HPDE6-E6E7 (cell line): ENCODE data around the gene SLC5A10.
A peak's percentile ranks its signal among the peaks of the same experiment; 100 is the strongest.

Experiments used
- DNase-seq: peaks from one replicate; pipeline ENCODE4 v3.0.0; 2011; ENCODE audit warnings: missing footprints; ENCODE audit errors: extremely low spot score

SLC5A10 gene

DNA sequence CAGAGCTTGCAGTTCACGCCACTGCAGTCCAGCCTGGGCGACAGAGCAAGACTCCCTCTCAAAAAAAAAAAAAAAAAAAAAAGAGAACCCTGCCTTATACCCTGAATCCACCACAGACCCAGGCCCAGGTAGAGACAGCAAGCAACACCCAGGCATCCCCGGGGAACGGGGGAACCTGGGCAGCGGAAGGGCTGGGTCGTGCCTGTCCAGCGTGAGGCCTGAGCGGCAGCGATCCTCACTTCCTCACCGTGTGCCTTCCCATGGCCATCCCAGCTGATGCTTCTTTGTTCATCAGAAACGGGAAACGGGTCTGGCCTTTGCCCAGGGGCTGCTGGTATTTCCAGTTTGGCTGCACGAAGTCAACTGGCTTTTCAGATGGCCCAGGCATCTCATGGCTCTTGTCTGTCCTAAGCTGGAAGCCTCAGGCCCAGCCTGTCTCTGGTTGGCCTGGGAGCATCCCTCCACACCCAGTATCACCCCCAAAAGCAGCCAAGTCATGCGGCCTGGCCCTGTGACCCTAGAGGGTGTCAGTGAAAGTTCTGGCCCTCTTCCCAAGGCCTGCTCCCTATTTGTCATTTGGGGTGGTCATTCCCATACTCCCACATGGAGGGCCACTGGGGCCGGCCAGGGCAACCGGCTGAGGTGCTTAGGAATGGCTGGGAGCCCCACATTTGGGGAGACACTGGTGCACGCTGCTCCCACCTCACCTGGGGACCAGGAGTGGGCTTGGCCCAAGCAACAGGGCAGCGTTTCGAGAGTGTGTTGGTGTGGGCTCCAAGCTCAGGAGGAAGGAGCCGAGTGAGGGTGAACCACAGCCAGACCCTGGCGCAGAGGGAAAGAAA is 32.5 kb downstream of the SLC5A10 start:
- DNase-seq, result no peak

DNA sequence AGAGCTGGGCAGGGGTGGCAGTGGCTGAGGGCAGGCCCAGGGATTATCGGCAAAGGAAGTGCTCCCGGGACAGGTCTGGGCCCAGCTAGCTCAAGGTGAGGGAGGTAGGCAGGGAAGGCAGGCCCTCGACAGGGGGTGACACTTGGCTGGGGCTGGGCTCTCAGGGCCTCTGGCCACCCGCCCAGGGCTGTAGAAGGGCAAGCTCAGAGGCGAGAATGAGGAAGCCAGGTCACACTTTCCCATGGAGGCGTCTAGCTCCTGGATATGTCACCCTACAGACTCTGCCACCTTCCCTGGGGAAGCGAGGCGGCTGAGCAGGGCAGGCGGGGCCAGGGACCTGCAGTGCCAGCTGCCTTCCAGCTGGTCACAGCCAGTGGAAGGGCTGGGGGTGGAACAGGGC is 33.5 kb downstream of the SLC5A10 start:
- DNase-seq, result no peak

DNA sequence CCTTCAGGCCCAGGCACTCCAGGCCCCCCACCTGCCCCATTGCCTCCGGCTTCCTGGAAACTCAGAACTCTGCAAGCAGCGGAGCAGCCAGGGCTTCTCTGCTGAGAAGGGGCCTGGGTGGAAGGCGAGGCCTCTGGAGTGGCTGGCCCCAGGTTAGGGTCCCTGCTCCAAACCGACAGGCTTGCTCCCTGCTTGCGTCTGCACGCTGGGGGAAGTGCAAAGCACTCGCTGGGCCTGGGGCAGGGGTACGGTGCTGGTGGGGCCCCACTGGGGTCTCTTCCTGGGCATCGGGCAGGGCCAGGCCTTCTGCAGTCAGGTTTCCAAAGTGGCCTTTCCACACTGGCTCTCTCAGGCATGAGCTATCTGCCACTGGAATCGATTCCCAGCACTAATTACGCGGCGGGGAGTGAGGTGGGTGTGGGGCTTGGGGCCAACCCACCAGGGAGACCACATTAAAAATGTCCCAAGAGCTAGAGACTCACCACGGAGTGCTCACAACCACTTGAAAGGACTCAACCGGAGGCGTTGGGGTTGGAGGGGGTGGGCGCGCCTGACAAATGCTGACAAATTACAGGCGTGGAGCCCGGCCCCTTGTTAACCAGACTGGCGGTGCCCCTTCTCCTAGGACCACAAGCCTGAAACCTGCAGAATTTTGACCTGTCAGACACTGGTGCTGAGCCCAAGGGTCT is 34.7 kb downstream of the SLC5A10 start:
- no peak for DNase-seq

DNA sequence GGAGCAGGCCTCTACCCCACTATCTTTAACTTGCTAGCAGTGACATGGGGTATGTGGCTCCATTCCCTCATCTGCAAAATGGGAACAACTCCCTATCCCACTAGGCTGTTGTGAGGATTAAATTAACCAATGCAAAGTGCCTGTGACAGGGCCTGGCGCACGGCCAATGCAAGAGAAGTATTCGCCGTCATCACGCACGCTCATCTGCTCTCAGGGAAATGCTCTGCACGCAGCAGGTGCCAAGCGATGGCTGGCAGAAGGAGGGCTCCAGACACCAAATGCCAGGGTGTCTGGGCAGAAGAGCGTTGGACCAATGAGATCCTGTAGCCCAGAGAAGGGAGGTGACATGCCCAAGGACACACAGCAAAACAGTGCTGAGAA is 35.3 kb downstream of the SLC5A10 start:
- no peak for DNase-seq

DNA sequence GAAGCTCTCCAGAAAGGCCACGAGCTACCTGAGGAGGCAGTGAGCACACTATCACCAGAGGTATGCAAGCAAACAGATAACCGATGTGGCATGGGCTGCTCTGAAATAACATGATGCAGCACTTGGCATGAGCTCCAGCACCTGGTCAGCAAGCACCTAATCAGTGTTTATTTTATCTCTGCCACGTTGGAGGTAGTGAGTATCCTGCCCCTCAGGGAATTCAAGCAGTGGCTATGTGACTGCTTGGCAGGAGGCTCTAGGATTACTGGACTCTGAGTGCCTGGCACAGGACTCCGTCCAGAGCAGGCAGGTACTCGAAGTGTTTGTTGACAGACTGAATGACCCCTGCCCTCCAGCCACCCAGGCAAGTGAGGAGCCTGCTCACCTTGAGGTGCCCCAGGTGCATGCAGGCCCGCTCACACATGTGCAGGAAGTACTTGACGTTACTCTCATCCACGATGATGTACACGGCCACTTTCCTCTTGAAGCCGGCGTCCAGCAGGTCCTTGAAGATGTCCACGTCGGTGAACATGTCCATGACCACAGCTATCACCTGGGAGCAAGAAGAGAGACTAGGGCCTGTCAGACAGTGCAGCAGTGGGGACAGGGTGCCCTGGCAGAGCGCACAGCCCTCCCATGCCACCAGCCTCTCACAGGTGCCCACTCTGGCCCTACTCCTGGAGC is 36.0 kb downstream of the SLC5A10 start:
- no peak for DNase-seq

DNA sequence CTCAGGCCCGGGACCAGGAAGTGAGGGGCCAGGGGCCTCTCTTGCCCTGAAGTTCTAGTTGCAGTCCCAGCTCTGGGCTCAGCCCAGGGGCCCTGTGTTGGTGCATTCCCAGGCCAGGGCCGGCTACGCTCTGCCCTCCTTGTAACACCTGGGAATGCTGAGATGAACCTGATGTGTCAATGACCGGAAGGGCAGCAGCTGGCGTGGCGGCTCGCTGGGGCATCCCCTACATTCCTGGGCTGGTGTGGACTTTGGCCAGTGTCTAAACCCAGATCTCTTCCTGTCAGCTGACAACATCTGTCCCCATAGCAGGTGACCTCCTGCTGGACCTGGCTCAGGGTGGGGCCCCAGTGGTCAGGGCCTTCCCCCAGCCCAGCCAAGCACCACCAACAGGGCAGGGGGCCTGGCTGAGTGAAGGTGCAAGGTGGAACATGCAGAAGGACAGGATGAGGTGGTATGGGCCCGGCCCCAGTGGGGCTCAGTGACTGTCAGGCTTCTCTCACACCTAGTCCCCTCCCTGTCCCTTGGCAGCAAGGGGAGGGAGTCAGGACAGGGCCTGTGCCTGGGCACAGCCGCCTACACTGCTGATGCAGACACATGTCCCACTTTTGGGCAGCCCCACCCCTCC is 36.7 kb downstream of the SLC5A10 start:
- no peak for DNase-seq

DNA sequence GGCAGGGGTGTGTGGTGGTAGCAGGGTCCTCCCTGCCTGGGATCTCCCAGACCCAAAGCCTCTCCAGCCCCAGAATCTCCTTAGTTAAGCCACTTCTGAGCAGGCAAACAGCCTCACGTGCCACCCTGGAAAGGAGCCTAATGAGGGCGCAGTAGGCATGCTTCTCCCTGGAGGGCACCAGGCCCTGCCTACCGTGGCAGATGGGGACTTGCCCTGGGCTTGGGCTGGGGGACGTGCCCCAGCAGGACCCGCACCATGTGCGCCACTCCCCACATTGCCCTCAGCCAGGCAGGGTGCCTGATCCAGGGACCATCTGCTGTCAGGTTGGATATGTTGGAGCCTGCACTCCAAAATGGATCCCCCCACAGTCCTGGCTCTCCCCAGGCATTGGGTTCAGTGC is 38.4 kb downstream of the SLC5A10 start:
- no peak for DNase-seq

DNA sequence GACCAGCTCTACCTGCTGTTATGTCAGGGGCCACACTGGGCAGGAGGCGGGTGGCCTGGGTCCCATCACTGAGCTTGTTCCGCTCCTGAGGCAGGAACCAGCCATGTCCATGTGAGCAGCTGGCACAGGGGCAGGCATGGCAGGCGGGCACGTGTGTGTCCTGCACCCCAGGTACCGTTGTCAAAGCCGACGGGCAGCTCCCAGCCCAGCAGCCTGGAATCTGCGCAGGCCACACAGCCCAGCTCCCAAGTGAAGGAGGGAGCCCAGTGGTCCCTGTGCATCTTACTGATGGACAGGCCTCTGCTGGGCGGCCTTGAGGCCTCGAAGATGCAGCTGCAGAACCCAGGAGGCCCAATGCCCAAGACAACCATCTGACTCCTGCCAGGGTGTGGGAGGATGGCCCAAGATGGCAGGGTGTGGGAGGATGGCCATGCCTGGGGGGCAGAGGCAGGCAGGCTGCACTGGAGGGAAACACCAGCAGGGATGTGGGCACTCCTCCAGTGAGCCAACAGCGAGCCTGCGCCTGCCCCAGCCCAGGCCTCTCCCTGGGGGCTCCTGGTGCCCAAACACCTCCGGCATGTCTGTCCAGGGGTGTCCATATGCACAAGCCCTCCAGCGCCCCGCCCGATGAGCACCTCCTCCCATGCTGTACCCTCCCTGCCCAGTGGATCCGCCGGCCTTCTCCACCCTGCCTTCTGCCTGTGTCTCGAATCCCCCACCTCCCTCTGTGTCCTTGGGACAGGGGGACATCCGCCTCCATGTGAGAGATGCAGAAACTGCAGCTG is 39.8 kb downstream of the SLC5A10 start:
- no peak for DNase-seq

DNA sequence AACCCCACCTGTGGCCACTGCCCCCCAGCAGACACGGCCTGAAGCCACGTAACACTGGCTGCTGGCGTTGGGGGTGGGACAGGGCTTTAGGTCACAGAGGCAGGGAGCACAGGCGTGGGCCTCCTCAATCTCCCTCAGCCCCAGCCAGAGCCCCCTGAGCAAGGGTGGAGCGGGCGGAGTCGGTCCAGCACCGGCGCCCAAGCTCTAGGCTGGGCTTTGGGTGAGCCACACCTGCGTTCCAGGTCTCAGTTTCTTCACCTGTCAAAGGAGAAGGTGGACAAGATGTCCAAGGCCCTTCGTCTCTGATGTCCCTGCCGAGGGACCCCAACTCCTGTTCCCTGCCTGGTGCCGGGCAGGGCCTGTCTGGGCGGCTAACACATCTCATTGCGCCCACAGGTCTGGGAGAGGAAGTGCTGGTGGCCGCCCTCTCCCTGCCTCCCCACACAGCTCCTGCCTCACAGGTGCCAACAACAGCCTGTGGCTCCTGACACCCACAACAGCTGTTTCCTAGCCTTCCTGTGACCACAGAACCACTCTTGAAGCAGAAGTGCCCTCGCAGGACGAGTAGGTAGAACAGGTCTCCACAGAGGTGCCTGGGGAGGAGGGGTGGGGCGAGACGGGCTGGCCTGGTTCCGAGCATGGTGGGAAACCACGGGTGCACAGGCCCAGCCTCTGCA is 40.6 kb downstream of the SLC5A10 start:
- no peak for DNase-seq

DNA sequence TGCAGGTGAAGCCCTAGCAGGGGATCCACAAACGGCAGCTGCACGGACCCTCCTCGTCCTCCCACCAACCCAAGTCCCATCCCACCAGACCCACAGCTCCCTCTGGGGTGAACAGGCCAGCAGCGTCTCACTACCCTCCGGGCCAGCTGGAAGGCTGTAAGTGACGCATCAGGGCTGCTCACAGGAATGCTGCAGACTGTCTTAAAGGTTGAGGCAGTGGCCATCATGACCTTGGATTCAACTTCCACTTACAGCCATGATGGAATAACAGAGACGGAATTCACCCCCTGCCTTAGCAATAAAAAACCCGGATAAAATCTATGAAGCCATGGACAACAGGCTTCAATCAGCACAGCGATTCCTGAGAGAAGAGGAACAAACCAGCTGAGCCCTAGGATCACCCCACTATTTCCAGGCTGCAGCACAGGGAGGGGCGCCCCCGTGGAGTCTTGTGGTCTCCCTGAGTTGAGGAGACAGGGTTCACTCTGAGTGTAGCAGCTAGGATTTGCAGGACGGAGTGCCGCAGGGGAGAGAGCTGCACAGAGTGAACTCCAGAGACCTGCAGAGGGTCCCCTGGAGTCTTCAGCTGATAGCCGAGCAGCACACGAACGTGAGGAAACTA is 42.1 kb downstream of the SLC5A10 start:
- no peak for DNase-seq

DNA sequence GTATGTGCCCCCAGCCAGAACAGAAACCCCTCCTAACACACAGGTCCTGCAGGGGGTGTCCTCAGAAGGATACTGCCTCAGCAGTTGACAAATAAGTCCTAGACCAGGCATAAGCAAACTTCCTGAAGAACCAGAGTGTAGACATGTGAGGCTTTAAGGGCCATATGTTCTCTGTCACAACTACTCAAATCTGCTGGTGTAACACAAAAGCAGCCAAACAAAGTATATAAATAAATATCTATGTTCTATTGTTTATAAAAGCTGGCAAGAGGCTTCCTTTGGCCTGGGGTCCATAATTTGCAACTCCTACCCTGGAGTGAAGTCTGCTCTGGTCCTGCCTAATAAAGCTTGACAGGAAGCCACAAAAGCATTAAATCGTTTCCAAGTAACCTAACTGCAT is 42.7 kb downstream of the SLC5A10 start:
- DNase-seq, result no peak

DNA sequence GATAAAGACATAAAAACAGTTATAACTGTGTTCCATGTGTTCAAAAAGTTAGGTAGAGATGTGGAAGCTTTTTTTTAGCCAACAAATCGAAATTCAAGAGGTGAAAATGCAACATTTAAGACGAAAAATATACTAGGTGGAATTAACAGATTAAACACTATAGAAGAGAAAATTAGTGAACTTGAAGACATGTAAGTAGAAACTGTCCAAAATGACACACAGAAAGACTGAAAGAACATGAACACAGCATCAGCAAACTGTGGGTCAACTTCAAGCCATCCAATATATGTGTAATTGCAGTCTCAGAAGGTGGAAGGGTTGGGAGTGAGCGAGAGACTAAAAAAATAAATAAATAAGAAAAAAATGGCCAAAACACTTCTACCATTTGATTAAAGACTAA is 43.3 kb downstream of the SLC5A10 start:
- DNase-seq, result no peak

DNA sequence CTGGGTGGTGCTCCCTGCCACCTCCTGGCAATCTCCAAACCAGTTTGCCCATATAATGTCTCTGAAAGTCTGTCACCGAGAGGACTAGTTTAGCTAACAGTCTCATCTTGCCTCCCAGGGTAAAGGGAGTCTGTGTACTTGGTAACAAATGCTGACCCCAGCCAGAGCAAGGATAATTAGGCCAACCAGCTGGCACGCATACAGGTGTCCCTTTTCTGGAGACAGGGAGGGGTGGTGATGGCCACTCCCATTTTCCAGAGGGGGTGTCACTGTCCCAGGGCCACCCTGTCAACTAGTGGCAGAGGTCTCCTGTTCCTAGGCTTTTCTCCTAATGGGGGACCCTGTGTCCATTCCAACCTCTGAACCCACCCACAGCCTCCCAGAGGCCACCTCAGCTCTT is 44.5 kb downstream of the SLC5A10 start:
- no peak for DNase-seq

DNA sequence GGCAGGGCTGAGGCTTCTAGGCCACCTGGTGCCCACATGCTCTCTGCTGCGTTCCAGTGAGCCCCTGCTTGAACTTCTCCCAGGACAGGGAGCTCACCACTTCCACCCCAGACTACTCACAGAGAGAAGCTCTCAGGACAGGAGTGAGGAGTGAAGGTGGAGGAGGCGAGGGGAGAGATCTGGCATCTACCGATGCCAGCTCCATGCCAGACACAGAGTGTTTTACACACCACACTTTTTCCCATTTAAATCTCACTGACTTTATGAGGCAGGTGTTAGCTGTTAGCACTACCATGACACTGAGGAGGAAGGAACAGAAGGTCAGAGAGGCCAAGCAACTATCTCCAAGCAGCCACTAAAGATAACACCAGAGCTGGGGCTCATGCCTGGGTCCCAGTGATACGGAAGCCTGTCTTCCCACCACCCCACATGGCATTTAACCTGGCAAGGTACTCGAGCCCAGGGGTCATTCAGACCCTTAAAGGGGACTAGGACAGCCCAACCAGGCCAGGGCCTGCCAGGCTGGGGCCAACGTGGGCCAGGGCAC is 45.8 kb downstream of the SLC5A10 start:
- no peak for DNase-seq

DNA sequence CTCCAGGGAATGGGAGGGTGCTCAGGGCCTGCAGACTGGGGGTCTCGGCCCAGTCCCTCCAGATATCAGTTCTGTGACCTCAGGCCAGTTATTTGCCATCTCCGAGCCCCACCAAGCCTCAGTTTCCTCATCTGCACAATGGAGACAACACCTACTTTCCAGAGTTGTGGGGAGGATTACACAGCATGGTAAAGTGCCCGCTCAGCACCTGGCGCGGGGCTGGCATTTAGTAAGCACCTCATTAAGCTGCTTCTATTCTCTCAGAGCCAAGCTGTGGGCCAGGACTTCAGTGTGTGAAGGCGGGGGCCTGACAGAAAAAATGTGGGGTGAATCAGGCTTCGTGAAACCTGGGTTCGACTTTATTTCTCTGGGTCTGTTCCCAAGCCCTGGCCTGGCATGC is 47.4 kb downstream of the SLC5A10 start:
- DNase-seq, result no peak

DNA sequence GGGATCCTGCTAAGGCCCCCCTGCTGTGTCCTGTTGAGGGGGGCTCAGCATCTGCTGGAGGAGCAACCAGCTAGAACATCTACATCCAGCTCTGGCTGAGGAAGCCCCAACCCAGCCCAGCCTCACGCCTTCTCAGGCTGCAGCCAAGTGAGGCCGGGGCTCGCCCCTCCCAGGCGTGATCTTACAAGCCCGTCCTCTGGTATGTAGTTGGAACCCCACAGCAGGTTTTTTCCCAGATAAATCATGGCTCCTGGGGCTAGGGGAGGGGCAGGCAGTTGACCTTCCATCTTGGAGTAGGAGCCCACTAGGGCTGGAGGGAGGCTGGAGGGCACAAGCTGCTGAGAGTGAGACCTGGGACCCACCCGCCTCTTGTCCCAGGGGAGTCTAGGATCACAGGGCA is 47.9 kb downstream of the SLC5A10 start:
- no peak for DNase-seq

DNA sequence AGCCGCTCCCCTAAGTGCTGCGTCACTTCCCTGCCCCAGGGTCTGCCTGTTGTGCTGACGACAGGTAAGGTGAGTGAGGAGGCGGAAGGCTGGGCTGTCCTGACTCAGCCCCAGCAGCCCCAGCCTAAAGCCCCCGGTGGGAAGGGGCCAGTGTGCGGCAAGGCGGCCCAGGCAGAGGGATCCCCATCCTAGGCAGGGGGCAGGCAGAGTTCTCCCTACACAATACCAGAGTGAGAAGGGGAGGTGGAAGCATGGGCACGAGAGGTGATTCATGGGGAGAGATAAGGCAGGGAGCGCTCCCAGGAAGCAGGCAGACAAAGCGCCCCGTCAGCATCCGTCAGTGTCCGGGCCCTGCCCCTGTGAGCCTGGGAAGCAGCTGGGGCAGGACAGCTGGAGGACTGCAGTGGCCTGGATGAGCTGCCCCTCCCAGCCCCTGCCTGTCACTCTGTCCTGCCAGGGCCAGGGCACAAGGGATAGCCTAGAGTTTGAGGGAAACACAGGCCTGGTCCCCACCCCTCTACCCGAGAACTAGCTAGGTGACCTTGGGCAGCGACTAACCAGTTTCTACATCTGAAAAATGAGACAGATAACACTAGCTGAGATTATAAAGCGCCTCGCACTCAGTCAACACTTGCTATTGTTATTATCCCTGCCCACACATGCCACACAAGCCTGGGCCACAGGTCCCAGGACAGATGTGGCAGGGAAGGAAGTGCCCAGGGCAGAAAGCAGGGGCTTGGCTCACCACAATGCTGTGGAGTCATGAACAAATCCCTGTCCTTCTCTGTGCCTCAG is 48.8 kb downstream of the SLC5A10 start:
- DNase-seq, result peak; percentile 95

DNA sequence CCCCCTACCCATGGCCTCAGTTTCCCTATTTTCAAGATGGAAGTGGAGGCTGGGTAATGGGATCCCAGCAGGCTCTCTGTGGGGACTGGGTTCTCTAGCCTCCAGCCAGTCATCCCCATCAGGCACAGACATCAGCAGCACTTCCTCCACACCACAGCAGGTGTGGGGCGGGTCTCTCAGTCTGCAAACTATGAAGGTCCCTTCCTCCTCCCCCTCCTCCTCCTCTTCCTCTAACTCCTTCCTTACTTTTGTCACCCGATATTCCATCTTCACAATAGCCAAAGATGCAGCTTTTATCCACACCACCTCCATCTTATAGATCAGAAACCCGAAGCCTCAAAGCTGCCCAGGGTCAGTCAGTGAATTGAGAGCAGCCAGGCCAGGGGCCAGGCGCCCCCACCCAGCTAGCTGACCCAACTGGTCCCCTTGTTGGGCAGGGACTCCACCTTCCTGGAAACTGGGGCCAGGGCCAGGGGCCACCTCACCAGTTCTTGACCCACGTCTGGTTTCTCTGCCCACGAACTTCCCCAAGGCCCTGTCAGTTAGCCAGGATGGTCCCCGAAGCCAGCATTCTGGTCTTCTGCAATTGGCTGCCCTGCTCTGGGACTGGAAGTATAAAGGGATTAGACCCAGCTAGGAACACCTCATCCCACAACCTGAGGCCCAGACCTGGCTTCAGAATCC is 50.1 kb downstream of the SLC5A10 start:
- DNase-seq, result no peak
